Suprapubic skin (tissue), 2 donors: Measurements from ENCODE around the gene BICD1.

ENCODE experiments used
- EP300 ChIP-seq: sonication (generic); formaldehyde crosslinking; IDR thresholded peaks from one replicate; pipeline ENCODE4 v1.6.1; 2017; ENCODE audit warnings: antibody characterized with exemption
- POLR2A ChIP-seq, 2 donors: fragments of 450-650 bp; IDR thresholded peaks; one replicate each; pipeline ENCODE4 v1.6.1; 2017; ENCODE audit warnings: antibody characterized with exemption in 2 of 2, mild to moderate bottlenecking in 2 of 2, moderate library complexity in 2 of 2

- no peak for TF ChIP-seq EP300
- TF ChIP-seq POLR2A (IDR thresholded peaks at IDR 0.05), result no peak
Measured at GRCh38 chr12:32214723-32215122, 108.1 kb downstream of the BICD1 start.
